Sciatic nerve (tissue), 2 donors: ENCODE measurements around the gene DDR1. TPM values are rescaled to one million over a fixed set of nuclear protein-coding genes. Genes with fewer than 3 reads are reported as not detected.

ENCODE experiments used
- ATAC-seq: fragments of 200-7000 bp; cut with Tn5 transposase; one replicate; pipeline ENCODE4 v1.9.1; 2020; ENCODE audit warnings: mild to moderate bottlenecking, moderate library complexity
- DNase-seq: peaks from one replicate; pipeline ENCODE4 v3.0.0-alpha.2; 2020; ENCODE audit warnings: low spot score
- intact Hi-C: fragments of 100-400 bp; cut with DNase I; formaldehyde crosslinking; loops from one replicate; pipeline ENCODE4 v1.14.2; 2022
- microRNA-seq: library from miRNA; unstranded; fragments of <30 nt; microRNA quantifications from one replicate; pipeline ENCODE4 v1.2.0, GENCODE V29; 2020
- total RNA-seq: library from RNA; stranded (reverse); fragmentation: NEBNext Ultra II Directional; extraction: Animal tissue kit (Norgen Biotek cat#: 25700); gene quantifications from one replicate; pipeline ENCODE4 v1.2.1, GENCODE V29; 2021
- donor health status: DM: no; HTN: no; CAD: no.
- donor health status: DM: no; HTN: no; CAD: no.

The DDR1 gene
- total RNA-seq, 1 donor from 2014 or later = 93.5 TPM

- intact Hi-C loops = loop anchor here (10.0 kb wide), 1 partner anchor 133 kb away; no protein-coding TSS in a partner anchor
- DNase-seq (no peak), ATAC-seq (no peak)
These were observed 47.8 kb downstream of the DDR1 start, which contains the start of gene SFTA2 for GRCh38 chr6:30931969-30932645. Gene SFTA2 (minus strand): TSS chr6:30932170. CDS start chr6:30932096, 74 bp downstream.

- no peak for ATAC-seq
- intact Hi-C loops = loop anchor here (10.0 kb wide), 1 partner anchor 132 kb away; no protein-coding TSS in a partner anchor
These were observed 48.5 kb downstream of the DDR1 start for GRCh38 chr6:30932665-30933365.

GRCh38 chr6:30935018-30935417 lies 50.7 kb downstream of the DDR1 start:
- DNase-seq = no peak
- intact Hi-C loops = loop anchor here (10.0 kb wide), 1 partner anchor 130 kb away; no protein-coding TSS in a partner anchor
- no peak for ATAC-seq

More at GRCh38 chr6:30932665-30933365, 48.5 kb downstream of the DDR1 start:
- no peak for DNase-seq

GRCh38 chr6:30937265-30937664 lies 52.9 kb downstream of the DDR1 start:
- ATAC-seq = no peak
- intact Hi-C loops = loop anchor here (10.0 kb wide), 1 partner anchor 128 kb away; no protein-coding TSS in a partner anchor

GRCh38 chr6:30938730-30939129 lies 54.4 kb downstream of the DDR1 start:
- no peak for ATAC-seq
- intact Hi-C loops = loop anchor here (10.0 kb wide), 1 partner anchor 126 kb away; no protein-coding TSS in a partner anchor
- no peak for DNase-seq

More at GRCh38 chr6:30937265-30937664, 52.9 kb downstream of the DDR1 start:
- no peak for DNase-seq

- ATAC-seq = no peak
- no peak for DNase-seq
- intact Hi-C loops = loop anchor here (10.0 kb wide), 1 partner anchor 125 kb away; no protein-coding TSS in a partner anchor
These were observed 55.2 kb downstream of the DDR1 start for GRCh38 chr6:30939473-30939872.

- intact Hi-C loops = no loop called here
- no peak for ATAC-seq
- no peak for DNase-seq
These were observed 56.2 kb downstream of the DDR1 start, which contains the start of gene MUCL3 for GRCh38 chr6:30940361-30940986. Gene MUCL3 (plus strand): TSS chr6:30940973. CDS start chr6:30941000, 27 bp downstream.

GRCh38 chr6:30942338-30943060 lies 58.2 kb downstream of the DDR1 start:
- peak; percentile 85 for ATAC-seq
- intact Hi-C loops = no loop called here
- DNase-seq = peak; percentile 89

- DNase-seq = no peak
- intact Hi-C loops = no loop called here
- no peak for ATAC-seq
These were observed 59.7 kb downstream of the DDR1 start for GRCh38 chr6:30944051-30944450.

GRCh38 chr6:30945281-30945680 lies 61.0 kb downstream of the DDR1 start:
- DNase-seq (no peak), ATAC-seq (no peak)
- intact Hi-C loops = no loop called here

GRCh38 chr6:30947231-30947630 lies 62.9 kb downstream of the DDR1 start:
- ATAC-seq (peak; percentile 38), DNase-seq (no peak)
- intact Hi-C loops = no loop called here

- intact Hi-C loops = no loop called here
- ATAC-seq (no peak), DNase-seq (no peak)
These were observed 64.5 kb downstream of the DDR1 start for GRCh38 chr6:30948811-30949210.

Small RNAs within 50 kb of the gene (microRNA-seq; reads per million reads assigned to microRNA genes)
- gene MIR4640 = not detected

Other genes with a start within 250 kb of the DDR1 start
- 17.0 TPM for gene C6orf136, start 237.4 kb upstream of the DDR1 start, total RNA-seq
- 25.2 TPM for gene DHX16, start 211.5 kb upstream of the DDR1 start, total RNA-seq
- 93.0 TPM for gene PPP1R18, start 197.9 kb upstream of the DDR1 start, total RNA-seq
- 11.0 TPM for gene NRM, start 193.5 kb upstream of the DDR1 start, total RNA-seq
- gene MDC1, start 167.2 kb upstream of the DDR1 start, total RNA-seq = 43.2 TPM
- gene TUBB, start 164.2 kb upstream of the DDR1 start, total RNA-seq = 292 TPM
- gene FLOT1, start 141.8 kb upstream of the DDR1 start, total RNA-seq = 172 TPM
- 40.7 TPM for gene IER3, start 140.0 kb upstream of the DDR1 start, total RNA-seq
- gene GTF2H4, start 23.7 kb downstream of the DDR1 start, total RNA-seq = 30.4 TPM
- 25.2 TPM for gene VARS2, start 29.7 kb downstream of the DDR1 start, total RNA-seq
- gene SFTA2, start 47.7 kb downstream of the DDR1 start, total RNA-seq = 0.76 TPM
- 0.18 TPM for gene MUCL3, start 56.5 kb downstream of the DDR1 start, total RNA-seq
- gene MUC21, start 99.2 kb downstream of the DDR1 start, total RNA-seq = 0.18 TPM
- not detected for gene MUC22, start 126.0 kb downstream of the DDR1 start, total RNA-seq
- not detected for gene C6orf15, start 228.1 kb downstream of the DDR1 start, total RNA-seq
- gene PSORS1C1, start 230.3 kb downstream of the DDR1 start, total RNA-seq = 0.62 TPM
- not detected for gene CDSN, start 235.9 kb downstream of the DDR1 start, total RNA-seq